IMR-90 (cell line): ENCODE measurements around the gene NME7. TPM values are rescaled to one million over a fixed set of nuclear protein-coding genes. Genes with fewer than 3 reads are reported as not detected.

ENCODE experiments used
- ATAC-seq: fragments of 200-7000 bp; cut with Tn5 transposase; 2 replicates; pipeline ENCODE4 v1.9.1; 2020; ENCODE audit warnings: low read depth, mild to moderate bottlenecking, moderate library complexity
- BruUV-seq: library from RNA; stranded (reverse); fragments of 400-500 nt; replicated peaks from 2 replicates; lab custom pipeline; 2021; lab: Mats Ljungman, UMichigan
- CTCF ChIA-PET: fragments of 300-600 bp; formaldehyde crosslinking; extraction: SDS; loops from one replicate; lab custom pipeline; 2021; ENCODE audit warnings: antibody characterized with exemption; lab: Yijun Ruan, JAX
- POLR2A ChIA-PET: fragments of 300-600 bp; sonication (Branson Sonifier 250); formaldehyde crosslinking; loops from one replicate; lab custom pipeline; 2022; ENCODE audit warnings: antibody characterized with exemption; ENCODE audit not compliant: unreplicated experiment; lab: Charles Lee
- DNase-seq: peaks from one replicate; pipeline ENCODE4 v3.0.0; 2013
- H2AFZ ChIP-seq: replicated peaks from 2 replicates; pipeline ENCODE3; 2013; ENCODE audit warnings: low read length, mild to moderate bottlenecking; ENCODE audit not compliant: poor library complexity
- H2AK5ac ChIP-seq: 2 replicates; pipeline ENCODE4 v1.6.1; 2013; ENCODE audit warnings: low read depth, low read length, inconsistent platforms
- H2AK9ac ChIP-seq: replicated peaks from 2 replicates; pipeline ENCODE3; 2013; ENCODE audit warnings: mild to moderate bottlenecking, low read depth, low read length, moderate library complexity; ENCODE audit not compliant: poor library complexity
- H2BK120ac ChIP-seq: 2 replicates; pipeline ENCODE4 v1.6.1; 2013; ENCODE audit warnings: low read depth, low read length, inconsistent platforms
- H2BK15ac ChIP-seq: 3 replicates; pipeline ENCODE4 v1.6.1; 2013; ENCODE audit warnings: low read depth, low read length, inconsistent platforms
- H2BK20ac ChIP-seq: 2 replicates; pipeline ENCODE4 v1.6.1; 2013; ENCODE audit warnings: low read depth, mild to moderate bottlenecking, inconsistent platforms, low read length, moderate library complexity
- H2BK5ac ChIP-seq: 2 replicates; pipeline ENCODE4 v1.6.1; 2013; ENCODE audit warnings: mild to moderate bottlenecking, low read depth, low read length, inconsistent platforms; ENCODE audit not compliant: poor library complexity, severe bottlenecking
- H3K14ac ChIP-seq: replicated peaks from 2 replicates; pipeline ENCODE4 v1.6.1; 2013; ENCODE audit warnings: low read depth, low read length, inconsistent platforms
- H3K18ac ChIP-seq: 2 replicates; pipeline ENCODE4 v1.6.1; 2013; ENCODE audit warnings: low read depth, low read length, control low read depth
- H3K23ac ChIP-seq: 2 replicates; pipeline ENCODE4 v1.6.1; 2013; ENCODE audit warnings: low read depth, low read length, inconsistent platforms
- H3K27ac ChIP-seq: 2 replicates; pipeline ENCODE4 v1.5.1; 2013; ENCODE audit warnings: mild to moderate bottlenecking, control low read depth, low read length; ENCODE audit not compliant: insufficient read depth
- H3K27me3 ChIP-seq: 2 replicates; pipeline ENCODE4 v1.6.1; 2013; ENCODE audit warnings: low read length; ENCODE audit not compliant: control insufficient read depth, insufficient read depth
- H3K36me3 ChIP-seq: 2 replicates; pipeline ENCODE4 v1.6.1; 2013; ENCODE audit warnings: low read length, mixed read lengths; ENCODE audit not compliant: control insufficient read depth, insufficient read depth
- H3K4ac ChIP-seq: 2 replicates; pipeline ENCODE4 v1.6.1; 2013; ENCODE audit warnings: low read depth, low read length, inconsistent platforms
- H3K4me1 ChIP-seq: 2 replicates; pipeline ENCODE4 v1.6.1; 2013; ENCODE audit warnings: low read length, mixed read lengths; ENCODE audit not compliant: control insufficient read depth, insufficient read depth
- H3K4me2 ChIP-seq: 2 replicates; pipeline ENCODE4 v1.6.1; 2013; ENCODE audit warnings: low read depth, mild to moderate bottlenecking, control low read depth, low read length, moderate library complexity
- H3K4me3 ChIP-seq: 2 replicates; pipeline ENCODE4 v1.5.1; 2013; ENCODE audit warnings: low read depth, mild to moderate bottlenecking, control low read depth, low read length, moderate library complexity; ENCODE audit not compliant: insufficient read depth
- H3K56ac ChIP-seq: 2 replicates; pipeline ENCODE4 v1.6.1; 2013; ENCODE audit warnings: low read length, inconsistent platforms; ENCODE audit not compliant: insufficient read depth; ENCODE audit errors: extremely low read depth
- H3K79me1 ChIP-seq, 2 experiments: 2 replicates each; pipeline ENCODE4 v1.6.1; 2013; ENCODE audit warnings: low read length in 2 of 2, inconsistent platforms in 1 of 2, low read depth in 1 of 2
- H3K9ac ChIP-seq: 2 replicates; pipeline ENCODE4 v1.6.1; 2013; ENCODE audit warnings: low read depth, low read length, control low read depth
- H3K9me1 ChIP-seq: 2 replicates; pipeline ENCODE4 v1.6.1; 2013; ENCODE audit warnings: low read length, inconsistent platforms; ENCODE audit not compliant: insufficient read depth
- H3K9me3 ChIP-seq: 2 replicates; pipeline ENCODE4 v1.6.1; 2013; ENCODE audit warnings: low read length; ENCODE audit not compliant: control insufficient read depth, insufficient read depth
- H4K20me1 ChIP-seq: 2 replicates; pipeline ENCODE4 v1.6.1; 2013; ENCODE audit warnings: low read length, inconsistent platforms; ENCODE audit not compliant: insufficient read depth
- H4K5ac ChIP-seq: 2 replicates; pipeline ENCODE4 v1.6.1; 2013; ENCODE audit warnings: mild to moderate bottlenecking, low read depth, low read length, control low read depth
- H4K8ac ChIP-seq, 2 experiments: 2 replicates each; pipeline ENCODE4 v1.6.1; 2013; ENCODE audit warnings: low read depth in 2 of 2, low read length in 2 of 2, control low read depth in 1 of 2, inconsistent platforms in 1 of 2
- H4K91ac ChIP-seq: 2 replicates; pipeline ENCODE4 v1.6.1; 2013; ENCODE audit warnings: low read depth, low read length, inconsistent platforms; ENCODE audit not compliant: insufficient read depth
- BHLHE40 ChIP-seq: fragments of 150-350 bp; IDR thresholded peaks from 2 replicates; pipeline ENCODE4 v1.6.1; 2016; ENCODE audit warnings: mild to moderate bottlenecking, low read depth, low read length
- CEBPB ChIP-seq: IDR thresholded peaks from 2 replicates; pipeline ENCODE4 v1.6.1; 2012; ENCODE audit warnings: low read depth, low read length, improper control_type of control experiment
- CHD1 ChIP-seq: IDR thresholded peaks from 2 replicates; pipeline ENCODE4 v1.6.1; 2012; ENCODE audit warnings: low read depth, low read length, improper control_type of control experiment
- CTCF ChIP-seq: conservative IDR thresholded peaks from 2 replicates; pipeline ENCODE4 v1.5.1; 2012; ENCODE audit warnings: mild to moderate bottlenecking, low read depth, low read length, improper control_type of control experiment
- FOS ChIP-seq: fragments of 150-350 bp; IDR thresholded peaks from 2 replicates; pipeline ENCODE4 v1.6.1; 2016; ENCODE audit warnings: low read depth, low read length
- MAFK ChIP-seq: IDR thresholded peaks from 2 replicates; pipeline ENCODE4 v1.6.1; 2012; ENCODE audit warnings: low read depth, low read length, improper control_type of control experiment
- MAZ ChIP-seq: IDR thresholded peaks from 2 replicates; pipeline ENCODE4 v1.6.1; 2012; ENCODE audit warnings: low read depth, mild to moderate bottlenecking, low read length, improper control_type of control experiment, moderate library complexity, borderline replicate concordance
- MXI1 ChIP-seq: IDR thresholded peaks from 2 replicates; pipeline ENCODE4 v1.6.1; 2012; ENCODE audit warnings: low read depth, mild to moderate bottlenecking, low read length, moderate library complexity, borderline replicate concordance
- NFE2L2 ChIP-seq: fragments of 150-350 bp; IDR thresholded peaks from 2 replicates; pipeline ENCODE4 v1.6.1; 2016; ENCODE audit warnings: low read depth, mild to moderate bottlenecking, low read length
- POLR2A ChIP-seq: IDR thresholded peaks from 2 replicates; pipeline ENCODE4 v1.6.1; 2012; ENCODE audit warnings: mild to moderate bottlenecking, low read depth, low read length
- RAD21 ChIP-seq: IDR thresholded peaks from 2 replicates; pipeline ENCODE4 v1.6.1; 2012; ENCODE audit warnings: low read length, improper control_type of control experiment
- RCOR1 ChIP-seq: IDR thresholded peaks from 2 replicates; pipeline ENCODE4 v1.6.1; 2012; ENCODE audit warnings: mild to moderate bottlenecking, low read length, improper control_type of control experiment; ENCODE audit not compliant: insufficient replicate concordance
- RFX5 ChIP-seq: IDR thresholded peaks from 2 replicates; pipeline ENCODE4 v1.8.0; 2012; ENCODE audit warnings: low read depth, mild to moderate bottlenecking, low read length, moderate library complexity
- SMC3 ChIP-seq: fragments of 150-350 bp; IDR thresholded peaks from 2 replicates; pipeline ENCODE4 v1.6.1; 2016; ENCODE audit warnings: low read depth, mild to moderate bottlenecking, antibody characterized with exemption, low read length, moderate library complexity
- WGBS, 2 experiments: methylation state at CpG; one replicate each; pipeline versions ENCODE4 v1.1.5 to v1.1.7; 2013; ENCODE audit warnings: missing lambda C conversion rate in 2 of 2; ENCODE audit not compliant: insufficient read length in 1 of 2; ENCODE audit errors: extremely low coverage in 2 of 2; 5-methylcytosine and 5-hydroxymethylcytosine counted together
- dilution Hi-C: fragments of 300-500 bp; cut with HindIII; formaldehyde crosslinking; loops from one replicate; pipeline ENCODE4 v1.14.3; 2018; ENCODE audit warnings: low sequenced_read_pairs; ENCODE audit not compliant: unreplicated experiment
- in situ Hi-C: fragments of 300-500 bp; cut with MboI; formaldehyde crosslinking; loops from 3 replicates; pipeline ENCODE4 v1.14.3; 2019; ENCODE audit warnings: low sequenced_read_pairs, inconsistent platforms, mixed read lengths
- intact Hi-C: fragments of 100-400 bp; cut with micrococcal nuclease; formaldehyde crosslinking; loops from 2 replicates; pipeline ENCODE4 v1.10.0; 2022
- polyA plus RNA-seq, 3 experiments: library from polyadenylated mRNA; depleted of rRNA; stranded (reverse); fragments of >200 nt; gene quantifications; 2 replicates each; pipeline ENCODE4 v1.2.3, GENCODE V29; 2012; ENCODE audit warnings: low replicate concordance in 1 of 3
- total RNA-seq: library from RNA; depleted of rRNA; stranded (reverse); fragments of >200 nt; gene quantifications from 2 replicates; pipeline ENCODE4 v1.2.3, GENCODE V29; 2012
- TF ChIP-seq, protein P1 (sequence below): fragments of 150-350 bp; IDR thresholded peaks from 2 replicates; pipeline ENCODE4 v1.6.1; 2017; ENCODE audit warnings: mild to moderate bottlenecking, antibody characterized with exemption, low read length, low read depth
- TF ChIP-seq, protein P2 (sequence below): fragments of 150-350 bp; IDR thresholded peaks from 2 replicates; pipeline ENCODE4 v1.6.1; 2016; ENCODE audit warnings: low read depth, mild to moderate bottlenecking, low read length, moderate library complexity, borderline replicate concordance

The NME7 gene
- total and polyA plus RNA-seq, 2 of the 4 experiments (the other 2 are of a cell fraction) = 18.3 to 22.4 TPM

GRCh38 chr1:169330927-169331326 lies 36.7 kb downstream of the NME7 start:
- no peak overlapping the region for H3K23ac ChIP-seq
- WGBS, 2 experiments = no CpG with 5 or more reads among the region's 2 CpGs
- BruUV-seq = no TSS peak
- no peak overlapping the region for H3K14ac ChIP-seq
- H3K18ac ChIP-seq = no peak overlapping the region
- H4K91ac ChIP-seq = no peak overlapping the region
- ATAC-seq (no peak), DNase-seq (no peak)
- intact Hi-C loops = no loop called here
- CTCF ChIA-PET = no interaction called here
- no peak overlapping the region for H3K9ac ChIP-seq
- H3K56ac ChIP-seq = no peak overlapping the region
- no peak overlapping the region for H4K5ac ChIP-seq
- 0 out of 2 replicates have a peak, but pooled peaks cover 1% of the 10 kb centered on the region for H3K36me3 ChIP-seq
- no peak overlapping the region for H2BK20ac ChIP-seq
- H2BK5ac ChIP-seq = no peak overlapping the region
- H3K27me3 ChIP-seq = no peaks in the 10 kb centered on the region
- POLR2A ChIA-PET = no interaction called here
- H2AFZ ChIP-seq = no peak overlapping the region
- no peak for TF ChIP-seq MAZ
- no peak for TF ChIP-seq RFX5
- no peak for TF ChIP-seq SMC3
- TF ChIP-seq RAD21 = no peak
- no peak for TF ChIP-seq CEBPB
- TF ChIP-seq CHD1 = no peak
- TF ChIP-seq, protein P1, sequence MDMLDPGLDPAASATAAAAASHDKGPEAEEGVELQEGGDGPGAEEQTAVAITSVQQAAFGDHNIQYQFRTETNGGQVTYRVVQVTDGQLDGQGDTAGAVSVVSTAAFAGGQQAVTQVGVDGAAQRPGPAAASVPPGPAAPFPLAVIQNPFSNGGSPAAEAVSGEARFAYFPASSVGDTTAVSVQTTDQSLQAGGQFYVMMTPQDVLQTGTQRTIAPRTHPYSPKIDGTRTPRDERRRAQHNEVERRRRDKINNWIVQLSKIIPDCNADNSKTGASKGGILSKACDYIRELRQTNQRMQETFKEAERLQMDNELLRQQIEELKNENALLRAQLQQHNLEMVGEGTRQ = no peak
- TF ChIP-seq, protein P2, sequence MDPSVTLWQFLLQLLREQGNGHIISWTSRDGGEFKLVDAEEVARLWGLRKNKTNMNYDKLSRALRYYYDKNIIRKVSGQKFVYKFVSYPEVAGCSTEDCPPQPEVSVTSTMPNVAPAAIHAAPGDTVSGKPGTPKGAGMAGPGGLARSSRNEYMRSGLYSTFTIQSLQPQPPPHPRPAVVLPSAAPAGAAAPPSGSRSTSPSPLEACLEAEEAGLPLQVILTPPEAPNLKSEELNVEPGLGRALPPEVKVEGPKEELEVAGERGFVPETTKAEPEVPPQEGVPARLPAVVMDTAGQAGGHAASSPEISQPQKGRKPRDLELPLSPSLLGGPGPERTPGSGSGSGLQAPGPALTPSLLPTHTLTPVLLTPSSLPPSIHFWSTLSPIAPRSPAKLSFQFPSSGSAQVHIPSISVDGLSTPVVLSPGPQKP = no peak
- no peak for TF ChIP-seq MXI1
- TF ChIP-seq BHLHE40 = no peak
- no peak for TF ChIP-seq NFE2L2
- no peak for TF ChIP-seq MAFK
- TF ChIP-seq FOS = no peak
- no peak for TF ChIP-seq CTCF
- no peak for TF ChIP-seq RCOR1
- TF ChIP-seq POLR2A = no peak
- H2BK120ac ChIP-seq = no peak overlapping the region
- dilution Hi-C loops = no loop called here
- no peak overlapping the region for H3K4ac ChIP-seq
- no peak overlapping the region for H3K4me2 ChIP-seq
- H3K9me1 ChIP-seq = no peaks in the 10 kb centered on the region
- H2AK5ac ChIP-seq = no peak overlapping the region
- no peaks in the 10 kb centered on the region for H4K20me1 ChIP-seq
- no peak overlapping the region for H3K27ac ChIP-seq
- H2BK15ac ChIP-seq = no peak overlapping the region
- H4K8ac ChIP-seq = no peak overlapping the region
- in situ Hi-C loops = no loop called here
- H2AK9ac ChIP-seq = no peak overlapping the region
- H3K4me1 ChIP-seq = no peaks in the 10 kb centered on the region
- peaks cover 6 to 7% of the 10 kb centered on the region in 2 experiments; a peak in 3 of 4 replicates for H3K79me1 ChIP-seq
- H3K9me3 ChIP-seq = no peaks in the 10 kb centered on the region
- H3K4me3 ChIP-seq = no peak overlapping the region
